HG03460 (cell line): ENCODE measurements around the gene CPLANE1.
"Not testable (repeated sequence)": the region's sequence is repeated elsewhere in the genome, so short reads cannot be mapped to it uniquely, and the experiment has no call there.

Source experiments
- ATAC-seq: cut with Tn5 transposase; IDR thresholded peaks from one replicate; pipeline ENCODE4 v1.9.1; 2021; ENCODE audit not compliant: unreplicated experiment

The CPLANE1 gene

DNA sequence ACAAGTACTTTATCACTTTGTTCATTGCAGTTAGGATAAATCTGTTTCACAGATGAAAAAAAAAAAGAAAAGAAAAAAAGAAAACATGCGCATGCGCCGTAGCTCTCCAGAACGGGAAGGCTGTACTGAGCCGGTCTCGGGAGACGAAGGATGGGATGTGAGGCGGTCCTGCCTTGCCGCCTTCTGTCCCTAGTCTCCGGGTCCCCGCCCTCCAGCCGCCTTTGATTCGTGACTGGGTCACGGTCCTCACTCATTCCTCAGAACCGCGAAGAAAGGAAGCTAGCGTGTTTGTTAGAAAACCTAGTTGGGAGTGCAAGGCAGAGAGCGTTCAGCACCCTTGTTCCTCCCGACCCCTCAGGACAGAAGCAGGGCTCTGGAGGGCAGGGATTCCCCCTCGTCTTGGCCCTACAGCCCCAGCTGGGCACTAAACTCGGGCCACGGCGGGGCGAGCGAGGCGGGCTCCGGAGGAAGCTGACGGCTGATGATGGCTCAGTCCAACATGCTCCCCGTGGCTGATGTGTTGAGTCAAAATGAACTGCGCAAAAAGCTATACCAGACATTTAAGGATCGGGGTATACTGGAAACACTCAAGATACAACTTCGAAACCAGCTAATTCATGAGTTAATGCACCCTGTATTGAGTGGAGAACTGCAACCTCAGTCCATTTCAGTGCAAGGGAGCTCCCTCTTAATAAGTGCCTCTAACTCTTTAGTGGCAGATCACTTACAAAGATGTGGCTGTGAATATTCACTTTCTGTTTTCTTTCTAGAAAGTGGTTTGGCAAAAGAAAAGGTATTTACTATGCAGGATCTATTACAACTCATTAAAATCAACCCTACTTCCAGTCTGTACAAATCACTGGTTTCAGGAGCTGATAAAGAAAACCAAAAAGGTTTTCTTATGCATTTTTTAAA is 40.0 kb downstream of the CPLANE1 start:
- no peak for ATAC-seq

GRCh38 chr5:37207802-37208201 is 41.4 kb downstream of the CPLANE1 start:
- ATAC-seq, result no peak

DNA sequence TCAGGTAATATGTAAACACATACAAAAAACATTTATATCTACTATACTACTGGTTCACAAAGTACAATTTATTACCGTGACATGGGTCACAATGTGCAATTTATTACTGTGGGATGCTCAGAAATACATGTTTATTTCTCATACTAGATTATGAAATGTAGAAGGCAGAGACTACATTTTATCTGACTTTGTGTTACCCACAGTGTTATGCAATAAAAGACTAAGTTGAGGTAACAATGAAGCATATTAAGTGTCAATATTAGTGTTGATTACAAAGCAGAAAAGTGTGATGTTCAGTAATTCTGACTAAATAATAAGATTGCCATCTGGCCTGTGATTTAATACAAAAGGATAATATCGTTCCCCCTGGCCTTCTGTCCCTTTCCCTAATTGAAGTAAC is 42.4 kb downstream of the CPLANE1 start:
- ATAC-seq, result no peak

DNA sequence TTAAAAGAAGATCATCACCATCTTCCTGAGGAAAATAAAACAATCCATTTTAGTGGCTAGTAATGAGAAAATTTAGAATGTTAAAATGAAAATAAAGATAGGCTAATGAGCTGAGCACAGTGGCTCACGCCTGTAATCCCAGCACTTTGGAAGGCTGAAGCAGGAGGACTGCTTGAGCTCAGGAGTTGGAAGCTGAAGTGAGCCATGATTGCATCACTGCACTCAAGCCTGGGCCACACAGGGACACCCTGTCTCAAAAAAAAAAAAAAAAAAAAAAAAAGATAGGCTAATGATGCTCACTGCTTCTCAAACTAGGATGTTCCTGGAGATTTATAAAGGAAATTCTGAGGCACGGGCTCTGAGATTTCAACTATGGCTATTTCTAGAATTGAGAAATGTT is 50.3 kb downstream of the CPLANE1 start:
- no peak for ATAC-seq

DNA sequence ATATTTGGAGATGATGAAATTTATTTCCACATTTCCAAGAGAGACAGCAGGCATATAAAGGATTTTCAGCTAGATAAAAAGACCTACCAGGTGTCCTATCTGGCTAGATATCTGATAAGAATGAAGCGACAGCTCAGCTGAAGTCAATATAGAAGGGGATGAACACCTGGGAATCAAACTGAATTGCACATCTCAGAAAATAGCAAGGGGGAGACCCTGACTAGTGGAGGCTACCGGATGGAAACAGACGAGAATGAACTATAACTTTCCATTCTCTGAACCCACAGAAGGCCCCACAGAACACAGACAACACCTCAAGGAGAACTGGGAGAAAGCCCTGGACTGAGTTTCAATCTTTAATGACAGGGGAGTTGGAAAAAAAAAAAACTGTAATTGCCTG is 51.1 kb downstream of the CPLANE1 start:
- no peak for ATAC-seq

GRCh38 chr5:37197340-37198050 is 51.7 kb downstream of the CPLANE1 start:
- peak; percentile 90 for ATAC-seq

- ATAC-seq, result no peak
Observed at GRCh38 chr5:37190592-37190991, 58.6 kb downstream of the CPLANE1 start.

DNA sequence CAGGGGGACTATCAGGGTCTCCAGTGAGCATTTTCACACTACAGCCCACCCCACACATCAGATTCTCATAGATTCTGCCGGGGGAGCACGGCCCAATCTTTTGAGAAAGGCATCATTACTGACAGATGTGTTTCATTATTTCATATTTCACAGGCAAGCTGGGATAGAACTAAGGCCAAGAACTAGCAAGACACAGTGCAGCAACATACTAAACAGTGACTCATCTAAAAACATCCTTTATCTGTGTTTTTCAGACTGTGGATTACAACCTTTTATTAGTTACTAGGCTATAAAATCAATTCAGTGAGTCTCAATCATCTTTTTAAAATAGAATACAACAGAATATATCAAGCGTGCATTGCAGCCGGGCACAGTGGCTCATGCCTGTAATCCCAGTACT is 59.8 kb downstream of the CPLANE1 start:
- no peak for ATAC-seq

- ATAC-seq, result no peak
Observed at GRCh38 chr5:37187465-37187977, 61.7 kb downstream of the CPLANE1 start.

GRCh38 chr5:37184748-37185364 is 64.3 kb downstream of the CPLANE1 start:
- peak; percentile 92 for ATAC-seq

DNA sequence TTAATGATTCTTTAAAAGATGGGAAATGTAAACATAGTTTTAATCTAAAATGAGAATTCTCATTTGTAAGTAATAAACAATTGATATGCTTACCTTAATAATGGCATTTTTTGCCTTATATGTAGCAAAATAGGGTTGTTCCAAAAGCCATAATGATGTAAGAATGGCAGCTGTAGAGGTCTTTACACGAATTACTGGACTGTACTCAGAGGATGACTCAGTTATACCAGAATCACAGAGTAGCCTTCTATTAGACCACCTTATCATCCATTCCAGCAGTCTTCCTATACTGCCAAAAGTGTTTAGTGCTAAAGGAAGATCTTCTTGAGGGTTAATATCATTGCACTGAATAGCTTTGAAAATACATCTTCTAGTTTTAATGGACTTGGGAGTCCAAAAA is 66.5 kb downstream of the CPLANE1 start:
- no peak for ATAC-seq

DNA sequence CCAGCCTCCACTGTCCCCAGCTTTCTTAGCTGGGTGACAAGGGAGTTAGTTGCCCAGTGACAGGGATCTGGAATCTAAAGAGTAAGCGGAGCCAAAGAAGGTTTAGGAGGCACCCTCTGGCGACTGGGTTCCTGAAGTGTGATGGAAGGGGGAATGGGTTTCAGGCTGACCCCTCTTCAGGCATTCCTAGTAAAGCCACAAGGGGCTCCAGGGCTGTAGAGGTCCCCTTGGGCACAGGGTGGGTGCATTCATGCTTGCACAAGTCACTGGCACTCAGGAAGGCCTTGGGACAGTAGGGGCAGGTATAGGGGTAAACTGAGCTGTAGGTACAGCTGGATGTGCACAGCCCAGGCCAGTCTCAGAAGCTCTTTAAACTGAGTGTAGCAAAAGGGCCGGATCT is 74.2 kb downstream of the CPLANE1 start:
- ATAC-seq, result no peak

DNA sequence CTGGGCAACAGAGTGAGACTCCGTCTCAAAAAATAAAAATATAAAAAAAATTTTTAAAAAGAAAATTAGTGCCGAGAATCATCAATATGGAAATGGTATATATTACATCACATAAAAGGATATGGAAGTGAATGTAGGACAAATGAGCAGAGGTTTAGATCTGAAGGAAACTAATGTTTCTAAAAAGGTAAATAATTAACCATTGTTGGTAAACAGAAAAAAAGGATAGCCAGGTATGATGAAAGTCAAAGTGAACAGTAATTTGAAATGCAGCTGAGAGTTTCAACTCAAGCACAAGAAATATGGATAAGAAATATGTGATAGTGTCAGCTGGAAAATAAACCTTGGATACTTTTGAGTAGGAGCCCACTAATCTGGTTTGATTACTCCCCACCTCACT is 76.2 kb downstream of the CPLANE1 start:
- no peak for ATAC-seq

DNA sequence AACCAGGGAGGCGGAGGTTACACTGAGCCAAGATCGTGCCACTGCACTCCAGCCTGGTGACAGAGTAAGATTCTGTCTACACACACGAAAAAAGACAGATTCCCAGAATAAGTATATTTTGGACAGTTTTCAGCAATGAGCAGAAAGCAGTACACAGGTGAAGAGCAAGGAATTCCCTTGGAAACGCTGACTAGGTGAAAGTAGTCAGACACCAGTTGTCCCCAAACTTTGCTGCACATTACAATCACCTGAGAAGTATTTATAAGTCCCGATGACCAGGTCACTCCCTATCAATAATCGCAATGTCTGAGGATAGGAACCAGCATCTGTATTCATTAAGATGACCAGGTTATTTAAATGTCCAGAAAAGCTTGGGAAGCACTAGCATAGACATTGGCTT is 78.3 kb downstream of the CPLANE1 start:
- ATAC-seq, result no peak

- no peak for ATAC-seq
Observed at GRCh38 chr5:37166197-37166596, 83.0 kb downstream of the CPLANE1 start.

- no peak for ATAC-seq
Observed at GRCh38 chr5:37165761-37166160, 83.4 kb downstream of the CPLANE1 start.

GRCh38 chr5:37153661-37154060 is 95.5 kb downstream of the CPLANE1 start:
- ATAC-seq, result no peak

- ATAC-seq, result no peak
Observed at GRCh38 chr5:37146896-37147295, 102.3 kb downstream of the CPLANE1 start.

DNA sequence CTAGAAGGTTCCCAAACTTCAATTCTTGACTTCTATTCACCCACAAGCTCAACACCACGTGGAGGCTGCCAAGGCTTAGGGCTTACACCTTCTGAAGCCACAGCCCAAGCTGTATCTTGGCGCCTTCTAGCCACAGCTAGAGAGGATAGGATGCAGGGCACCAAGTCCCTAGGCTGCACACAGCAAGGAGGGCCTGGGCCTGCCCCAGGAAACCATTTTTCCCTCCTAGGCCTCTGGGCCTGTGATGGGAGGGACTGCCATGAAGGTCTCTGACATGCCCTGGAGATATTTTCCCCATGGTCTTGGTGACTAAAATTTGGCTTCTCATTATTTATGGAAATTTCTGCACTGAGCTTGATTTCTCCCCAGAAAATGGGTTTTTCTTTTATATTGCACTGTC is 112.5 kb downstream of the CPLANE1 start:
- ATAC-seq, result no peak

GRCh38 chr5:37135312-37135711 is 113.9 kb downstream of the CPLANE1 start:
- ATAC-seq, result not testable (repeated sequence)

GRCh38 chr5:37133939-37134338 is 115.2 kb downstream of the CPLANE1 start:
- no peak for ATAC-seq

DNA sequence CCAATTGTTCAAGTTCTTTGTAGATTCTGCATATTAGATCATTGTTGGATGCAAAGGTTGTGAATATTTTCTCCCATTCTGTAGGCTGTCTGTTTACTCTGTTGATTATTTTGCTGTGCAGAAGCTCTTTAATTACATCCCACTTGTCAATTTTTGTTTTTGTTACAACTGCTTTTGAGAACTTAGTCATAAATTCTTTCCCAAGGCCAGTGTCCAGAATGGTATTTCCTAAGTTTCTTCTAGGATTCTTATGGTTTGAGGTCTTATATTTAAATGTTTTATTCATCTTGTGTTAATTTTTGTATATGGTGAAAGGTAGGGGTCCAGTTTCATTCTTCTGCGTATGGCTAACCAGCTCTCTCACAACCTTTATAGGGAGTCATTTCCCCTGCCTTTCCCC is 116.5 kb downstream of the CPLANE1 start:
- no peak for ATAC-seq
